IPS-15b (cell line): ENCODE results near the gene CHST11.

Source experiments
- H3K27me3 ChIP-seq: one replicate; pipeline ENCODE4 v1.6.1; 2013; ENCODE audit warnings: low read length; ENCODE audit not compliant: control insufficient read depth, insufficient read depth
- H3K36me3 ChIP-seq: one replicate; pipeline ENCODE4 v1.6.1; 2013; ENCODE audit warnings: low read length; ENCODE audit not compliant: control insufficient read depth, insufficient read depth
- H3K4me1 ChIP-seq: one replicate; pipeline ENCODE4 v1.6.1; 2013; ENCODE audit warnings: mild to moderate bottlenecking, low read length; ENCODE audit not compliant: control insufficient read depth, insufficient read depth
- H3K4me3 ChIP-seq: one replicate; pipeline ENCODE4 v1.5.1; 2013; ENCODE audit warnings: low read depth, low read length
- H3K9ac ChIP-seq: one replicate; pipeline ENCODE4 v1.6.1; 2013; ENCODE audit warnings: low read depth, mild to moderate bottlenecking, low read length
- H3K9me3 ChIP-seq: one replicate; pipeline ENCODE4 v1.6.1; 2013; ENCODE audit warnings: mild to moderate bottlenecking, low read length; ENCODE audit not compliant: control insufficient read depth, insufficient read depth

CHST11 gene

DNA sequence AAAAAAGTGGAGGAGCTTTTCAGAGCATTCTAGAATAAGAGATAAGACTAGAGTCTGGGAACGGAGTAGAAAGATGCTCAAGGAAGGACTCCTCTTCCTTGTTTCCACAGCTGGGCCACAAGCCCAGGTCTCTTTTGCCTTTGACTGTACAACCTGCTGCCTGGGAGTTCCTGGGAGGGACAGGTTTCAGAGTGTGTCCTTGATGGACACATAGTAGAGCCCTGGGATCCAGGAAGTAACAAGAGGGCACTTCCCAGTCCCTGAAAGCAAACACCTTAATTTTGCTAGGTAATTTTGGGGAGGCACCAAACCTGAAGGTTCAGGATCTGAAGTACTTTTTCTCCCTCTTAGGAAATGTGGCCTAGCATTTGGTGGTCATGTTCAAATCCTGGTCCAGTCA is 44.4 kb downstream of the CHST11 start:
- Histone ChIP-seq H3K4me3 (no peak overlapping the region), H3K36me3 (no peaks in the 10 kb centered on the region), H3K9ac (no peak overlapping the region), H3K9me3 (no peaks in the 10 kb centered on the region), H3K4me1 (peaks cover 5% of the 10 kb centered on the region), H3K27me3 (no peaks in the 10 kb centered on the region)

DNA sequence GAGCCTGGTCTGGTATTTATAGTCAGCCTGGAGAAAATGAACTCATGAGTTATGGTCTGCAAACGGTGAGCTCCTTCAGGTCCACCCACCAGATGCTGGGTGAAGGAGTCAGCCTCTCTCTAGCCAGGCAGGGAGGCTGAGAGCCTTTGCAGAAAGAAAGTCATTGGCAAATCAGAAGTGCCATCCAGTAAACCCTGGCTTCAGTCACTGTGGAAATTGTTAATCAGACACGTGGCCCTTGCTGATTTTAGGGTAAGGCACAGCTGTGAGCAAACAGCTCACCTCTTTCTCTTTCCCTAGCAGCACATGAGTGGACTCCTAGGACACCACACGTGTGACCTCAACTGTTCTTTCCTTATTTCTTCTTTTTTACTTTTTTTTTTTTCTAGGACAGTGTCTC is 44.9 kb downstream of the CHST11 start:
- H3K9me3 ChIP-seq, result no peaks in the 10 kb centered on the region
- H3K4me3 ChIP-seq, result no peak overlapping the region
- H3K36me3 ChIP-seq, result no peaks in the 10 kb centered on the region
- no peaks in the 10 kb centered on the region for H3K27me3 ChIP-seq
- peaks cover 10% of the 10 kb centered on the region for H3K4me1 ChIP-seq
- H3K9ac ChIP-seq, result no peak overlapping the region

DNA sequence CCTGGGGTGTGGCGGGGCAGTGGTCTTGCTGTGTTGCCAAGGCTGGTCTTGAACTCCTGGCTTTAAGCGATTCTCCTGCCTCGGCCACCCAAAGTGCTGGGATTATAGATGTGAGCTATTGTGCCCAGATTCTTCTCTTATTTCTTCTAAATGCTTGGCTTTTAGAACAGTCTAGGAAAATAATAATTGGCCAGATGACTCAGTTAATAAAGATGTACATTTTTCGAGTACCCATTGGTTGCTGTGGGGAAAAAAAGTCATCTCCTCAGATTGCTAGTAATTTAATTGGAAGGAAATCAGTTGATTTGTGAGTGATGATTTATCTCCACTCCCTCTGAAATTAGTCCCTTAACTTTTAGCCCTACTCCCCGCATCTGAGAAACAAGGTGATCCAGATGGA is 45.5 kb downstream of the CHST11 start:
- Histone ChIP-seq H3K36me3 (no peaks in the 10 kb centered on the region), H3K27me3 (no peaks in the 10 kb centered on the region), H3K4me1 (peaks cover 11% of the 10 kb centered on the region), H3K4me3 (no peak overlapping the region), H3K9me3 (no peaks in the 10 kb centered on the region), H3K9ac (no peak overlapping the region)

DNA sequence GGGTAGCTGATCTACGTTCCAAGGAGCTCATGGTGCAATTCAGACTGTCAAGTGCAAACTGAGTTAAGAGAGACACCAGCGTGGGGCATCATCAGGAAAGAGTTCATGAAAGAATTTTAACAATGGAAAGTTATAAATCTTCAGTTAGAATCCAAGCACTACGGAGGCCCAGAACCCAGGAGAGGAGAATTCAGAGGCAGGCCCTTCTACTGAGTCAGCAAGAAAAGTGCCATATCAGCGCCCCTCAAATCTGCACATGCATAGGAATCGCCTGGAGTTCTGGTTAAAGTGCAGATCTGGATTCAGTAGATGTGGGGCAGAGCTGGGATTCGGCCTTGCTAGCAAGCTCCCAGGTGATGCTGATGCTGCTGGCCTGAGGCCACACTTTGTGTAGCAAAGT is 45.9 kb downstream of the CHST11 start:
- Histone ChIP-seq H3K36me3 (no peaks in the 10 kb centered on the region), H3K27me3 (no peaks in the 10 kb centered on the region), H3K4me3 (no peak overlapping the region), H3K9me3 (no peaks in the 10 kb centered on the region), H3K4me1 (peaks cover 14% of the 10 kb centered on the region), H3K9ac (no peak overlapping the region)

DNA sequence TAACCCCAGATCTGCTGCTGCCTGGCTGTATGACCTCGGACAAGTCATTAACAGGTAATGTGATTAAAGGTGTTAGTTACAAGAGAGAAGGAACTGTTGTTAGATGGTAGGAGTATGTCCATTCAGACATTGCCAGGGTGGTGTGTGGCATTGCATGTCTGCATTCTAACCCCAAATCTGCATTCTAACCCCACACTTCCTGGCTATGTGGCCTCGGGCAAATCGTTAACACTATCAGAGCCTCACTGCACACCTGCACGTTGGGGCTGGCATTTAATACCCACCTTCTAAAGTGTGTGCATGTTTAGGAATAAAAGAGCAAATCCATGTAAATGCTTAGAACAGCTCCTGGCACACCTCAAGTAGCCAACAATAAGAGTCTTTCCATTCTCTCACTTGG is 46.4 kb downstream of the CHST11 start:
- Histone ChIP-seq H3K36me3 (no peaks in the 10 kb centered on the region), H3K9ac (no peak overlapping the region), H3K4me1 (peaks cover 14% of the 10 kb centered on the region), H3K27me3 (no peaks in the 10 kb centered on the region), H3K9me3 (no peaks in the 10 kb centered on the region), H3K4me3 (no peak overlapping the region)

DNA sequence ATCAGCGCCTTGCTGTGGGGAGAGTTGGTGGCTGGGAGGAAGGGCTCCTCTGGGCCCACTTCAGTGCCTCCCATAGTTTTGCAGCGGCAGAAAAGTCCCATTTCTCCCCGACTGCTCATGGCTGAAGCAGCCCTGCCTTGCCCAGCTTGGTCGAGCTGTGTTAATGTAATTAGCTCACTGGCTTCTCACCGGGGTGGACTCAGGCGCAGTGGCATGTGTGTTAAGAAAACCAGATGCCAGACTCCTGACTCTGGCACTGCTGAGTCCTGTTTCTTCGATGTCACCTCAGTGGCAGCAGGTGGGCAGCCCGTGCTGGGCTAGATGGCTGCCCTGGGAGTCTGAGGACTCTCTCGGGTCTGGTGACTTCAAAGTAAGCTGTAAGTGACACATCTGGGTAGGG is 47.4 kb downstream of the CHST11 start:
- no peak overlapping the region for H3K9ac ChIP-seq
- H3K36me3 ChIP-seq, result no peaks in the 10 kb centered on the region
- H3K4me3 ChIP-seq, result no peak overlapping the region
- H3K27me3 ChIP-seq, result no peaks in the 10 kb centered on the region
- H3K9me3 ChIP-seq, result no peaks in the 10 kb centered on the region
- peaks cover 14% of the 10 kb centered on the region for H3K4me1 ChIP-seq

DNA sequence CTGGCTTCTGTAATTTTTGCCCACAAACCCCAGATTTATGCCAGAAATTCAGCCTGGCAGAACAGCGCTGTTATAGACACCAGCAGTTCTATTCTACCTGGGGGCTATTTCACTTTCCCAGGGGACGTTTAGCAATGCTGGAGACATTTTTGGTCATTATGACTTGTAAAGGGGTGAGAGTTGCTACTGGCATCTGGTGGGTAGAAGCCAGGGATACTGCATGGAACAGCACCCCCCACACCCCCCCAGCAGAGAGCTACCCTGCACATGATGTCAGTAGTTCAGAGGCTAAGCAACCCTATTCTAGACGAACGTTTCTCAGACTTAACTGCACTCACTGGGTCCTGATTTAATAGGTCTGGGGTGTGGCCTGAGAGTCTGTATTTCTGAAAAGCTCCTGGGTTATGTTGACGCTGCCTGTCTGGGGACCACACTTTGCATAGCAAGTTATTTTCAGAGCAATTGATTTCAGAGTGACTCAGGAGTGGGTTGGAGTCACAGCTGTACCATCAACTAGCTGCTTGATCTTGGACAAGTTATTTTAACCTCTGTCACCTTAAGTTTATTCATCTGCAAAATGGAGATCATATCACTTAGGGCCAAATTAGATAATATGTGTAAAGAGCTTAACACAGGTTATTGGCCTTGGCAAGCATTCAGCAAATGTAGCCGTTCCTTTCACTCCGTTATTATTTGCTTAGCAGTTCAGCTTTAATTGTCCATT is 48.5 kb downstream of the CHST11 start:
- H3K4me1 ChIP-seq, result peaks cover 14% of the 10 kb centered on the region
- H3K27me3 ChIP-seq, result no peaks in the 10 kb centered on the region
- no peak overlapping the region for H3K4me3 ChIP-seq
- H3K36me3 ChIP-seq, result no peaks in the 10 kb centered on the region
- no peak overlapping the region for H3K9ac ChIP-seq
- no peaks in the 10 kb centered on the region for H3K9me3 ChIP-seq

DNA sequence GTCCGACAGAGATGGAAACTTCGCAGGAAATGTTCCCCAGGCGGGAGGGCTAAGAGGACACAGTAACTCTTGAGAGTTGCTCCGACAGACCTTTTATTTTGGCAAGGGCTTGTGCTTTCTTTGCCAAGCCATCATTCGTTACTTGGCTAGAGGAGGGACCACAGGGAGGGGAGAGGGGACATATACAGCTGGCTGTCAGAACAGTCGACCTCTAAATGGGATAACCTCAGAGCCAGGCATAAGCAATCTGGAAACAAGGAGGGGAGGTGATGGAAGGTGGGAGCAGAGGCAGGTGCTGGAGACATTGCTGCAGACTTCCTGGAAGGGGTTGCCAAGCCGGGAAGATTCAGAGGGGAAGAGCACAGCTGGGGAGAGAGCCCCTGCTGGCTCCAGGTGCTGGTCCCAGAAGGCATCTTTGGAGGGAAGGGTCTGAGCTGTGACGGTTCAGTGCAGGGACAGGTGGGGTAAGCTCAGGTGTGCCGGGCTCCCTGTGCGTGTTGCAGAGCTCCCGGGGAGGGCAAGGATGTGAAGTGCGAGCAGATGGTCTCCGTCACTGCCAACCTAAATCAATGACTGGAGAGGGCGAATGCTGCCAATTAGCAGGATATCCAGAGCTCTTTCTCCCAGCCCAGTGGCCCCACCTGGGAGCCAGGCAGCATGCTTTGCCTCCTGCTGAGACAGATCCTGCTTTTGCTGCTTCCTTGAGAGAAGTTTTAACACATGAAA is 50.1 kb downstream of the CHST11 start:
- H3K9me3 ChIP-seq, result no peaks in the 10 kb centered on the region
- H3K27me3 ChIP-seq, result no peaks in the 10 kb centered on the region
- H3K4me1 ChIP-seq, result peaks cover 14% of the 10 kb centered on the region
- no peak overlapping the region for H3K4me3 ChIP-seq
- H3K36me3 ChIP-seq, result no peaks in the 10 kb centered on the region
- H3K9ac ChIP-seq, result no peak overlapping the region

DNA sequence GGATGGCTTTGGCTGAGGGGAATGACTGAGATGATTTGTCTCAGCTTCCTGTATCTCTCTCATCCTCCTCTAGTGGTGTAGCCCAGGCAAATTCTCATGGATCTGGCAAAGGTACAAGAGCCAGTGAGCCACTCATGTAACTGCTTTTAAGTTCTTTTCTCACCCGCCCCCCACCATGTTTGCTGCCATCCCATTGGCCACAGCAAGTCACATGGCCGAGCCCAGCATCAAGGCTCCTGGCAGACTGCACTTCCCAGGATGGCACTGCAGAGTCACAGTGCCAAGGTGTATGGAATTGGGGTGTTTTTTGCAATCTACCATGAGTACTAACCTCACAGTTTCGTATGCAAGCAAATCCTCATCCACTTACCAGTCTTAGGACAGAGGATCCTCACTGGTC is 50.9 kb downstream of the CHST11 start:
- Histone ChIP-seq H3K4me1 (peaks cover 14% of the 10 kb centered on the region), H3K9me3 (no peaks in the 10 kb centered on the region), H3K4me3 (no peak overlapping the region), H3K9ac (no peak overlapping the region), H3K36me3 (no peaks in the 10 kb centered on the region), H3K27me3 (no peaks in the 10 kb centered on the region)

DNA sequence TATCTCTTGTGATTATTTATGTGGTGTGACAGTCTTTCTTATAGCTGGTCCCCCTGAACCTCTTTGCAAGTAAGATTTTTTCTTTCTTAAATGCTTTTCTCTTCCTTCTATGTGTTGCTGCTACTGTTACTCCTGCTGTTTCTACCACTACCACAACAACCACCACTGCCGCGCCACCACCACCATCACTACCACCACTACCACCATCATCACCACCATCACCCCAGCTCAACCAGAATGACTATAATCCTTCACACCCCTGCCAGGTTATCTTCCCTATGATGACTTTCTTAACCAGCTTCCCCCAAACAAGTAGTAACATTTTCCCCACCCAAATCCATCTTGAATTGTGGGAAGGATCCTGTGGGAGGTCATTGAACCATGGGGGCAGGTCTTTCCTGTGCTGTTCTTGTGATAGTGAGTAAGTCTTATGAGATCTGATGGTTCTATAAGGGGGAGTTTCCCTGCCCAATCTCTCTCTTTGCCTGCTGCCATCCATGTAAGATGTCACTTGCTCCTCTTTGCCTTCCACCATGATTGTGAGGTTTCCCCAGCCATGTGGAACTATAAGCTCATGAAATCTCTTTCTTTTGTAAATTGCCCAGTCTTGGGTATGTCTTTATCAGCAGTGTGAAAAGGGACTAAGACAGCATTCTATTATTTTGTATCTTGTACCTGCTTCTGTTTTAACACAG is 52.2 kb downstream of the CHST11 start:
- H3K9ac ChIP-seq, result no peak overlapping the region
- H3K27me3 ChIP-seq, result no peaks in the 10 kb centered on the region
- no peak overlapping the region for H3K4me3 ChIP-seq
- H3K9me3 ChIP-seq, result no peaks in the 10 kb centered on the region
- H3K4me1 ChIP-seq, result peaks cover 12% of the 10 kb centered on the region
- H3K36me3 ChIP-seq, result no peaks in the 10 kb centered on the region

DNA sequence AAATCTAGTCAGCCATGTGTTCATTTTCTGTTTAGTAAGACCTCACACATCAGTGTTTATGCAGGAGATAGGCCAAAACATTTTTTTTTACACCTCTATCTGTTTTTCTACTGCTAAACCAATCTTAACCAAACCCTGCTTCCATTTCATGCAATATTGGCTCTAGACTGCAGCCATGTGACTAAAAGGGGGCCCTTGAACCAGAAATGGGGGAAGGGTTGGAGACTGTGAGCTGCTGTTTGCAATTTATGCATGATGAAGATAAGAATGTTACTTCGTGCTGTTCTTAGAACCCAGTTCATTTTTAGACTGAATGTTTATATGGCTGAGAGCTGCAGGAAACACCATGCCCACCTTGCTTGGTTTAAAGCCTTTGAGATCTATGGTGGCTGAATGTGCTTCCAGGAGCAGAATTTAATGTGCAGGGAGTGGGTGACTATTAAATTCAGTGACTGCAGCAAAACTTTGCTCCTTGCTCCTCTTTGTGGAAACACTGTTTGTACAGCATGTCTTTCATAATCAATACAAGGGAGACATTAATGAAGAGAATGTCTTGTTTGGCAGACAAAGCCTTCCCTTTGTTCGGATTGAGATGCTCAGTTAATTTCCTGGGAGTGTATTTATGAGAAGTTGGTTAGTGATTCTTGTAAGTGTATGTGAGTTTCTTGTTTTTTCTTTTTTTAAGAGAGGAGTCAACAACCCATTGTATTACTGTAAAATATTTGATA is 53.6 kb downstream of the CHST11 start:
- H3K9ac ChIP-seq, result no peak overlapping the region
- no peaks in the 10 kb centered on the region for H3K9me3 ChIP-seq
- peaks cover 12% of the 10 kb centered on the region for H3K4me1 ChIP-seq
- no peaks in the 10 kb centered on the region for H3K27me3 ChIP-seq
- no peak overlapping the region for H3K4me3 ChIP-seq
- H3K36me3 ChIP-seq, result no peaks in the 10 kb centered on the region
